NT2/D1 (cell line): ENCODE data around the gene MMP24.

Experiments used
- SUZ12 ChIP-seq: IDR thresholded peaks from 2 replicates; pipeline ENCODE4 v1.6.1; 2011; ENCODE audit not compliant: insufficient read length, insufficient read depth; ENCODE audit errors: extremely low read depth
- YY1 ChIP-seq: IDR thresholded peaks from 2 replicates; pipeline ENCODE4 v1.6.1; 2011; ENCODE audit not compliant: insufficient read length, insufficient read depth

DNA sequence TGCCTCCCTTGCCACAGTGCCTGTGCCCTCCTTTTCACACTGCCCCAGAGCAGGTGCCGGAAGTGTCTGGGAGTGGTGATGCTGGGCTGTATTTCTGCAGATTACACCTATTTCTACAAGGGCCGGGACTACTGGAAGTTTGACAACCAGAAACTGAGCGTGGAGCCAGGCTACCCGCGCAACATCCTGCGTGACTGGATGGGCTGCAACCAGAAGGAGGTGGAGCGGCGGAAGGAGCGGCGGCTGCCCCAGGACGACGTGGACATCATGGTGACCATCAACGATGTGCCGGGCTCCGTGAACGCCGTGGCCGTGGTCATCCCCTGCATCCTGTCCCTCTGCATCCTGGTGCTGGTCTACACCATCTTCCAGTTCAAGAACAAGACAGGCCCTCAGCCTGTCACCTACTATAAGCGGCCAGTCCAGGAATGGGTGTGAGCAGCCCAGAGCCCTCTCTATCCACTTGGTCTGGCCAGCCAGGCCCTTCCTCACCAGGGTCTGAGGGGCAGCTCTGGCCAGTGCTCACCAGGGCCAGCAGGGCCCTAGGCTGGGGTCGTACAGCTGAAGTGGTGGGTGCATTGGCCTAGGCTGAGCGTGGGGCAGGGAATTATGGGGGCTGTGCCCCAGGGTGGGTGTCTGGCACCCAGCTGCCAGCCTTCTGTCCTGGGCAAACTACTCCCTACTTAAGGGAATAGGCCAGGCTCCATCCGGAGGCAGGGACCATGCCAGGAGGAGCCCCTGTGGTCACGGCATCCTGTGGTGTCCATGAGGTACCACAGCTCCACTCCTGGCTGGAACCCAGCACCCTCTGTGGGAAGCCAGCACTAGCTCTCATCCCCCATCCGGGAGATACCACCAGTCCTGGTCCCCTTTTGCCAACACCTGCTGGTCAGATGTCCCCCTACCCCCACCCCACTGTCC lies 47.9 kb downstream of the MMP24 start:
- TF ChIP-seq SUZ12, result no peak
- no peak for TF ChIP-seq YY1
